Activated CD4-positive, alpha-beta T cell treated with anti-CD3 and anti-CD28 coated beads, Interleukin-2, amount 10 ng/mL, durations not matched to agents 24 days and 14 days (primary cell): Measurements from ENCODE around the gene KRT86. TPM values are rescaled to one million over a fixed set of nuclear protein-coding genes. Genes with fewer than 3 reads are reported as not detected.
"Not testable (repeated sequence)": the region's sequence is repeated elsewhere in the genome, so short reads cannot be mapped to it uniquely, and the experiment has no call there.

Experiments
- DNase-seq: peaks from one replicate; pipeline ENCODE4 v3.0.0; 2022
- H3K27ac Mint-ChIP-seq: one replicate; pipeline ENCODE4 v1.8.0; 2022; ENCODE audit warnings: mild to moderate bottlenecking, mixed read lengths
- H3K27me3 Mint-ChIP-seq: one replicate; pipeline ENCODE4 v1.8.0; 2022; ENCODE audit warnings: mixed read lengths
- H3K36me3 Mint-ChIP-seq: one replicate; pipeline ENCODE4 v1.8.0; 2022; ENCODE audit warnings: low read depth, mild to moderate bottlenecking, mixed read lengths
- H3K4me1 Mint-ChIP-seq: one replicate; pipeline ENCODE4 v1.8.0; 2021; ENCODE audit warnings: mixed read lengths
- H3K4me3 Mint-ChIP-seq: one replicate; pipeline ENCODE4 v1.8.0; 2022; ENCODE audit warnings: mild to moderate bottlenecking, moderate library complexity, mixed read lengths
- H3K9me3 Mint-ChIP-seq: one replicate; pipeline ENCODE4 v1.8.0; 2021; ENCODE audit warnings: mixed read lengths
- intact Hi-C: fragments of 100-400 bp; cut with micrococcal nuclease; formaldehyde crosslinking; loops from one replicate; pipeline ENCODE4 v1.15.1; 2023
- total RNA-seq: library from RNA; stranded (reverse); gene quantifications from 2 replicates; pipeline ENCODE4 v1.2.3, GENCODE V29; 2022

Gene KRT86
- total RNA-seq, 1 donor from 2014 or later, result 0.44 TPM

GRCh38 chr12:52338241-52338960, 64.0 kb downstream of the KRT86 start:
- Mint-ChIP-seq H3K36me3 (no peaks in the 10 kb centered on the region), H3K4me1 (peaks cover 3% of the 10 kb centered on the region), H3K27ac (no peak overlapping the region), H3K9me3 (no peaks in the 10 kb centered on the region), H3K4me3 (no peak overlapping the region), H3K27me3 (peaks cover 4% of the 10 kb centered on the region)
- no peak for DNase-seq
- intact Hi-C loops, result no loop called here

- H3K36me3 Mint-ChIP-seq, result no peaks in the 10 kb centered on the region
- intact Hi-C loops, result no loop called here
- no peak overlapping the region for H3K27ac Mint-ChIP-seq
- no peak for DNase-seq
- peaks cover 2% of the 10 kb centered on the region for H3K27me3 Mint-ChIP-seq
- H3K4me3 Mint-ChIP-seq, result no peak overlapping the region
- H3K9me3 Mint-ChIP-seq, result no peaks in the 10 kb centered on the region
- H3K4me1 Mint-ChIP-seq, result peaks cover 3% of the 10 kb centered on the region
Measured at GRCh38 chr12:52341066-52341580, 66.7 kb downstream of the KRT86 start.

GRCh38 chr12:52342781-52343490, 68.5 kb downstream of the KRT86 start:
- peaks cover 1% of the 10 kb centered on the region for H3K27me3 Mint-ChIP-seq
- H3K36me3 Mint-ChIP-seq, result no peaks in the 10 kb centered on the region
- no peaks in the 10 kb centered on the region for H3K9me3 Mint-ChIP-seq
- H3K4me1 Mint-ChIP-seq, result no peaks in the 10 kb centered on the region
- intact Hi-C loops, result no loop called here
- no peak overlapping the region for H3K4me3 Mint-ChIP-seq
- no peak overlapping the region for H3K27ac Mint-ChIP-seq
- DNase-seq, result no peak

- no peaks in the 10 kb centered on the region for H3K27me3 Mint-ChIP-seq
- DNase-seq, result no peak
- H3K36me3 Mint-ChIP-seq, result no peaks in the 10 kb centered on the region
- no peak overlapping the region for H3K27ac Mint-ChIP-seq
- H3K4me1 Mint-ChIP-seq, result no peaks in the 10 kb centered on the region
- H3K4me3 Mint-ChIP-seq, result no peak overlapping the region
- intact Hi-C loops, result no loop called here
- H3K9me3 Mint-ChIP-seq, result no peaks in the 10 kb centered on the region
Measured at GRCh38 chr12:52343550-52343949, 69.1 kb downstream of the KRT86 start.

- no peaks in the 10 kb centered on the region for H3K9me3 Mint-ChIP-seq
- intact Hi-C loops, result no loop called here
- H3K36me3 Mint-ChIP-seq, result no peaks in the 10 kb centered on the region
- H3K27me3 Mint-ChIP-seq, result peaks cover 2% of the 10 kb centered on the region
- no peak overlapping the region for H3K4me3 Mint-ChIP-seq
- no peak for DNase-seq
- H3K27ac Mint-ChIP-seq, result no peak overlapping the region
- no peaks in the 10 kb centered on the region for H3K4me1 Mint-ChIP-seq
Measured at GRCh38 chr12:52344111-52344510, 69.7 kb downstream of the KRT86 start.

GRCh38 chr12:52345041-52345440, 70.6 kb downstream of the KRT86 start:
- intact Hi-C loops, DNase-seq, H3K4me3 Mint-ChIP-seq, H3K27me3 Mint-ChIP-seq, H3K36me3 Mint-ChIP-seq, H3K27ac Mint-ChIP-seq, H3K4me1 Mint-ChIP-seq, H3K9me3 Mint-ChIP-seq: not testable (repeated sequence)

GRCh38 chr12:52346593-52346992, 72.1 kb downstream of the KRT86 start:
- DNase-seq, result no peak
- Mint-ChIP-seq H3K27me3 (peaks cover 3% of the 10 kb centered on the region), H3K9me3 (no peaks in the 10 kb centered on the region), H3K4me3 (no peak overlapping the region), H3K36me3 (no peaks in the 10 kb centered on the region), H3K4me1 (peaks cover under 1% of the 10 kb centered on the region), H3K27ac (no peak overlapping the region)
- intact Hi-C loops, result no loop called here

GRCh38 chr12:52347016-52347415, 72.6 kb downstream of the KRT86 start:
- no peak for DNase-seq
- intact Hi-C loops, result no loop called here

GRCh38 chr12:52347551-52348510, 73.4 kb downstream of the KRT86 start:
- Mint-ChIP-seq H3K36me3 (no peaks in the 10 kb centered on the region), H3K4me1 (peaks cover 3% of the 10 kb centered on the region), H3K4me3 (no peak overlapping the region), H3K27me3 (peaks cover 5% of the 10 kb centered on the region), H3K27ac (no peak overlapping the region), H3K9me3 (no peaks in the 10 kb centered on the region)
- DNase-seq, result no peak
- intact Hi-C loops, result no loop called here

More at GRCh38 chr12:52347016-52347415, 72.6 kb downstream of the KRT86 start:
- Mint-ChIP-seq H3K36me3 (no peaks in the 10 kb centered on the region), H3K27me3 (peaks cover 5% of the 10 kb centered on the region), H3K9me3 (no peaks in the 10 kb centered on the region), H3K4me1 (peaks cover 3% of the 10 kb centered on the region), H3K4me3 (no peak overlapping the region), H3K27ac (no peak overlapping the region)

GRCh38 chr12:52349196-52349595, 74.8 kb downstream of the KRT86 start:
- Mint-ChIP-seq H3K4me3 (no peak overlapping the region), H3K27me3 (peaks cover 11% of the 10 kb centered on the region), H3K4me1 (peaks cover 3% of the 10 kb centered on the region), H3K36me3 (no peaks in the 10 kb centered on the region), H3K27ac (no peak overlapping the region), H3K9me3 (no peaks in the 10 kb centered on the region)
- intact Hi-C loops, result no loop called here
- no peak for DNase-seq

- intact Hi-C loops, result no loop called here
- H3K36me3 Mint-ChIP-seq, result no peaks in the 10 kb centered on the region
Measured at GRCh38 chr12:52350021-52350620, 75.7 kb downstream of the KRT86 start.

GRCh38 chr12:52350786-52351185, 76.3 kb downstream of the KRT86 start:
- DNase-seq, result no peak
- H3K4me3 Mint-ChIP-seq, result no peak overlapping the region
- peaks cover 3% of the 10 kb centered on the region for H3K4me1 Mint-ChIP-seq
- H3K9me3 Mint-ChIP-seq, result no peaks in the 10 kb centered on the region
- H3K27me3 Mint-ChIP-seq, result peaks cover 12% of the 10 kb centered on the region
- H3K36me3 Mint-ChIP-seq, result no peaks in the 10 kb centered on the region
- intact Hi-C loops, result no loop called here
- no peak overlapping the region for H3K27ac Mint-ChIP-seq

More at GRCh38 chr12:52350021-52350620, 75.7 kb downstream of the KRT86 start:
- no peak for DNase-seq
- Mint-ChIP-seq H3K27me3 (peaks cover 12% of the 10 kb centered on the region), H3K9me3 (no peaks in the 10 kb centered on the region), H3K4me1 (peaks cover 3% of the 10 kb centered on the region), H3K27ac (no peak overlapping the region), H3K4me3 (no peak overlapping the region)
